Tibial nerve (tissue), 4 donors: ENCODE measurements around the gene LZTFL1.

Source experiments
- EP300 ChIP-seq, 2 donors: sonication (generic); formaldehyde crosslinking; IDR thresholded peaks; one replicate each; pipeline ENCODE4 v1.6.1; 2017; ENCODE audit warnings: antibody characterized with exemption in 2 of 2, mild to moderate bottlenecking in 1 of 2
- POLR2A ChIP-seq, 2 donors: fragments of 450-650 bp; IDR thresholded peaks; one replicate each; pipeline ENCODE4 v1.6.1; 2017; ENCODE audit warnings: antibody characterized with exemption in 2 of 2, mild to moderate bottlenecking in 2 of 2, moderate library complexity in 2 of 2
- TF ChIP-seq, protein P1 (sequence below), 5 experiments: fragments of 200-600 bp in 3 of 5; fragments of 450-650 bp in 2 of 5; sonication (generic) in 3 of 5; IDR thresholded peaks; one replicate each; pipeline ENCODE4 v1.5.1; 2016 to 2019; ENCODE audit warnings: antibody characterized with exemption in 5 of 5, mild to moderate bottlenecking in 3 of 5, moderate library complexity in 2 of 5

DNA sequence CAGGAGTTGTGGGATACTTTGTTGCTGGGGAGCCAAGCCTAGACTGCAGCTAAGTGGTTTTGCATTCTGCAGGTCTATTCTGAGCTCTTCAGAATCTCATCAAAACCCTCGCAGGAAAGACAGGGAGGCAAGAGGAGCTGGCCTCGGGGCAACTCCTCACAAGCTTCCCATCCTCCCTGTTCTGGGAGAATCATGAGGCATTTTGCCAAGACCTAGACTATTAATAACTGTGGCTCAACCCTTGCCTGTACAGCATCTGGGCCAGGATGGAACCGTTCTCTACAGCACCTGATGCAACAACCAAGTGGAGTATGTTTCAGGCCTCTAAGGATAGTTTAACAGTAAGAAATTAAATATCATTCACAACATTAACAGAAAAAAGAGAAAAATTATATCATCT lies 25.4 kb downstream of the LZTFL1 start:
- TF ChIP-seq, protein P1, sequence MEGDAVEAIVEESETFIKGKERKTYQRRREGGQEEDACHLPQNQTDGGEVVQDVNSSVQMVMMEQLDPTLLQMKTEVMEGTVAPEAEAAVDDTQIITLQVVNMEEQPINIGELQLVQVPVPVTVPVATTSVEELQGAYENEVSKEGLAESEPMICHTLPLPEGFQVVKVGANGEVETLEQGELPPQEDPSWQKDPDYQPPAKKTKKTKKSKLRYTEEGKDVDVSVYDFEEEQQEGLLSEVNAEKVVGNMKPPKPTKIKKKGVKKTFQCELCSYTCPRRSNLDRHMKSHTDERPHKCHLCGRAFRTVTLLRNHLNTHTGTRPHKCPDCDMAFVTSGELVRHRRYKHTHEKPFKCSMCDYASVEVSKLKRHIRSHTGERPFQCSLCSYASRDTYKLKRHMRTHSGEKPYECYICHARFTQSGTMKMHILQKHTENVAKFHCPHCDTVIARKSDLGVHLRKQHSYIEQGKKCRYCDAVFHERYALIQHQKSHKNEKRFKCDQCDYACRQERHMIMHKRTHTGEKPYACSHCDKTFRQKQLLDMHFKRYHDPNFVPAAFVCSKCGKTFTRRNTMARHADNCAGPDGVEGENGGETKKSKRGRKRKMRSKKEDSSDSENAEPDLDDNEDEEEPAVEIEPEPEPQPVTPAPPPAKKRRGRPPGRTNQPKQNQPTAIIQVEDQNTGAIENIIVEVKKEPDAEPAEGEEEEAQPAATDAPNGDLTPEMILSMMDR (IDR thresholded peaks at IDR 0.05) = no peak
- TF ChIP-seq POLR2A (IDR thresholded peaks at IDR 0.05) = no peak
- TF ChIP-seq EP300 (IDR thresholded peaks at IDR 0.05) = peak in 1 of 2 donors; percentile 70
